Endothelial cell of umbilical vein (primary cell): ENCODE measurements around the gene SLC7A6OS. TPM values are rescaled to one million over a fixed set of nuclear protein-coding genes. Genes with fewer than 3 reads are reported as not detected.

Experiments
- BruUV-seq: library from RNA; stranded (reverse); fragments of 400-500 nt; replicated peaks from 2 replicates; lab custom pipeline; 2021; lab: Mats Ljungman, UMichigan
- CTCF ChIA-PET: fragments of 300-600, 350-600 bp; sonication (Branson Sonifier 250); formaldehyde crosslinking; loops from one replicate; lab custom pipeline; 2021; ENCODE audit warnings: antibody characterized with exemption, inconsistent platforms; lab: Charles Lee
- POLR2A ChIA-PET: fragments of 300-600, 350-600 bp; sonication (Branson Sonifier 250); formaldehyde crosslinking; loops from one replicate; lab custom pipeline; 2021; ENCODE audit warnings: antibody characterized with exemption, inconsistent platforms; lab: Charles Lee
- DNase-seq: peaks from one replicate; pipeline ENCODE4 v3.0.0-alpha.2; 2011; ENCODE audit warnings: low read depth, low spot score
- FAIRE-seq: peaks from 2 replicates; lab custom pipeline; 2011; peaks lifted over from hg19 to GRCh38; lab: Jason Lieb, UNC
- H2AFZ ChIP-seq: 2 replicates; pipeline ENCODE4 v1.6.0; 2012; ENCODE audit warnings: low read depth, low read length, control low read depth, inconsistent platforms
- H3K27ac ChIP-seq: 2 replicates; pipeline ENCODE4 v1.5.1; 2011; ENCODE audit warnings: low read depth, mild to moderate bottlenecking, control low read depth, low read length, moderate library complexity; ENCODE audit not compliant: insufficient read depth
- H3K27me3 ChIP-seq, 2 experiments: 2 replicates each; pipeline versions ENCODE4 v1.6.0 to v1.6.1; 2011; ENCODE audit warnings: low read length in 2 of 2, mixed read lengths in 1 of 2; ENCODE audit not compliant: control insufficient read depth in 2 of 2, insufficient read depth in 2 of 2
- H3K36me3 ChIP-seq, 2 experiments: 2 replicates in 1 of 2; 3 replicates in 1 of 2; pipeline ENCODE4 v1.5.1; 2011; ENCODE audit warnings: low read length in 2 of 2, mild to moderate bottlenecking in 1 of 2, moderate library complexity in 1 of 2; ENCODE audit not compliant: control insufficient read depth in 2 of 2, insufficient read depth in 2 of 2; ENCODE audit errors: extremely low read depth in 1 of 2
- H3K4me1 ChIP-seq: 3 replicates; pipeline ENCODE4 v1.5.1; 2011; ENCODE audit warnings: mild to moderate bottlenecking, low read length; ENCODE audit not compliant: control insufficient read depth, insufficient read depth; ENCODE audit errors: extremely low read depth
- H3K4me2 ChIP-seq: 2 replicates; pipeline ENCODE4 v1.6.1; 2011; ENCODE audit warnings: low read length, control low read depth, mixed read lengths; ENCODE audit not compliant: insufficient read depth
- H3K4me3 ChIP-seq, 3 experiments: fragments of 200-600 bp in 1 of 3; sonication (generic), shearing (Covaris generic) in 1 of 3; replicated peaks in 1 of 3; 2 replicates each; pipeline ENCODE4 v1.5.1; 2011 to 2016; ENCODE audit warnings: control low read depth in 3 of 3, low read length in 3 of 3, mild to moderate bottlenecking in 2 of 3, inconsistent platforms in 1 of 3, low read depth in 1 of 3, moderate library complexity in 1 of 3; ENCODE audit not compliant: insufficient read depth in 1 of 3
- H3K79me2 ChIP-seq: 2 replicates; pipeline ENCODE4 v1.6.0; 2012; ENCODE audit warnings: low read length, inconsistent platforms; ENCODE audit not compliant: control insufficient read depth, insufficient read depth
- H3K9ac ChIP-seq: replicated peaks from 2 replicates; pipeline ENCODE3; 2011; ENCODE audit warnings: low read length, control low read depth; ENCODE audit not compliant: insufficient read depth; ENCODE audit errors: extremely low read depth
- H3K9me1 ChIP-seq: replicated peaks from 3 replicates; pipeline ENCODE4 v1.6.0; 2011; ENCODE audit warnings: mild to moderate bottlenecking, low read length; ENCODE audit not compliant: control insufficient read depth, insufficient read depth; ENCODE audit errors: extremely low read depth
- H3K9me3 ChIP-seq: replicated peaks from 2 replicates; pipeline ENCODE4 v1.5.1; 2012; ENCODE audit warnings: low read length, inconsistent platforms; ENCODE audit not compliant: control insufficient read depth, insufficient read depth
- H4K20me1 ChIP-seq: replicated peaks from 2 replicates; pipeline ENCODE3; 2011; ENCODE audit warnings: mild to moderate bottlenecking, low read length; ENCODE audit not compliant: control insufficient read depth, insufficient read depth; ENCODE audit errors: extremely low read depth
- POLR2A ChIP-seq: IDR thresholded peaks from 2 replicates; pipeline ENCODE4 v1.6.1; 2012; ENCODE audit warnings: low read depth, mild to moderate bottlenecking, control low read depth, low read length
- POLR2AphosphoS5 ChIP-seq: IDR thresholded peaks from 2 replicates; pipeline ENCODE4 v1.6.1; 2012; ENCODE audit warnings: low read depth, mild to moderate bottlenecking, control low read depth, low read length, moderate library complexity; ENCODE audit not compliant: insufficient read depth
- dilution Hi-C: fragments of 300-500 bp; cut with MboI; formaldehyde crosslinking; loops from one replicate; pipeline ENCODE4 v1.15.0; 2019; ENCODE audit warnings: low sequenced_read_pairs; ENCODE audit not compliant: extremely low pct_ligation_motif_present
- intact Hi-C: fragments of 100-400 bp; cut with micrococcal nuclease; formaldehyde crosslinking; loops from one replicate; pipeline ENCODE4 v1.10.0; 2022
- polyA plus RNA-seq, 4 experiments: library from polyadenylated mRNA; depleted of rRNA in 3 of 4; stranded (reverse) in 3 of 4; unstranded in 1 of 4; fragments of >200 nt; gene quantifications; 2 replicates each; pipeline versions ENCODE4 v1.2.1 to v1.2.3, GENCODE V29; 2011 to 2012; ENCODE audit warnings: missing spikeins in 1 of 4
- total RNA-seq: library from RNA; stranded (reverse); gene quantifications from 2 replicates; pipeline ENCODE4 v1.2.3, GENCODE V29; 2021
- TF ChIP-seq, protein P1 (sequence below), 2 donors: IDR thresholded peaks; 1 replicate in 1 of 2; 2 replicates in 1 of 2; pipeline ENCODE4 v1.5.1; 2011; ENCODE audit warnings: low read length in 2 of 2, mild to moderate bottlenecking in 2 of 2, moderate library complexity in 2 of 2, control low read depth in 1 of 2, inconsistent platforms in 1 of 2, low read depth in 1 of 2; ENCODE audit not compliant: insufficient read depth in 1 of 2; ENCODE audit errors: extremely low read depth in 1 of 2

SLC7A6OS gene
- total and polyA plus RNA-seq, 2 donors (not counting 3 experiments of a cell fraction or from before 2014, with no cell fraction given) = 8.3 to 22.9 TPM

DNA sequence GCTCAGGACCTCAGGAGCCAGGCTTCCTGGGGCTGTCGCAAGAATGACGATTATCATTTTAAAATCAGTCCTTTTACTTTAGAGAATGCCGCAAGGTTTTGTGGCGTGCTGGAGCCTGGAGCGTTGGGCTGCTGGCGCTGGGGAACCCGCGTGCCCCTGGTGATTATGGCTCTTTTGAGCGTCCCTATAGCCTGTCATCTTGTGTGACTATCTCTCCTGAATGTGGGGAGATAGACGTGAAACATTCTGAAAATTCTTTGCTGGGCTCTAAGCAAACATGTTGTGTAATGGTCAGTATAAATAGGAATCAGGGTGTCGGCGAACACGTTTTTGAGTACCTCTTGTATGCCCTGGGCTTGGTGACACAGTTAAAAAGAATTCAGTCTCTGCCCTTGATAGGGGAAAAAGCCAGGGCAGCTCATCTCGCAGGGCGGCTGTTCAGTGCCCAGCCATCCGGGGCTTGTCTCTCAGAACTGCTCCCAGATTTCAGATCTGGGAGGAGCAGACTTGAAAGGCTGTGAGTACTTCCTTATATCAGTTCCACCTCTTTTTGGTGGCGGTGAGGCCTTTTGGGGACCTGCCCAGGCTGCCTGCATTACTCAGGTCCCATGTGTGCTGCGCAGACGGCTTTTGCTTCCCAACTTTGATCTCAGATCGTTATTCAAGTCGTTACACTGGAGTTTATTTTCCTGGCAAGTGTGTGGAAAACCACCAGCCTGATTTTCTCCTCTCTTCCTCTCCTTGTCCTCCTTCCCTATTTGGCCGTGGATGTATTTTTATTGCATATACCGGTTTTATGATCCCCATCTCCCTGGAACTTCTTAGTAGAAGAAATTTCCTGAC, 45.4 kb downstream of the SLC7A6OS start:
- peak overlapping the region; percentile 91 for H3K27ac ChIP-seq
- FAIRE-seq (peak; percentile 90), DNase-seq (peak; percentile 60)
- H3K9me3 ChIP-seq = no peaks in the 10 kb centered on the region
- peak overlapping the region; percentile 73 for H2AFZ ChIP-seq
- dilution Hi-C loops (no loop called here), intact Hi-C loops (loop anchor here (1.0 to 2.0 kb wide), 2 partner anchors 20 to 45 kb away; partner anchors contain the start of genes PLA2G15 and SLC7A6OS)
- peak overlapping the region; percentile 44 to 69 (median 66) for H3K4me3 ChIP-seq
- ChIA-PET POLR2A (interaction anchor here (1.5 to 1.9 kb wide), 2 partner anchors 25 to 60 kb away, joined by 3 to 9 read pairs; no protein-coding TSS in a partner anchor), CTCF (interaction anchor here (1.6 to 6.3 kb wide), 8 partner anchors 14 to 64 kb away, joined by 9 to 212 read pairs (median 66); partner anchors contain the start of genes PLA2G15, PRMT7 and SLC7A6OS)
- no peaks in the 10 kb centered on the region for H4K20me1 ChIP-seq
- peak; percentile 57 for TF ChIP-seq POLR2A
- TF ChIP-seq POLR2AphosphoS5 = peak; percentile 29
- TF ChIP-seq, protein P1, sequence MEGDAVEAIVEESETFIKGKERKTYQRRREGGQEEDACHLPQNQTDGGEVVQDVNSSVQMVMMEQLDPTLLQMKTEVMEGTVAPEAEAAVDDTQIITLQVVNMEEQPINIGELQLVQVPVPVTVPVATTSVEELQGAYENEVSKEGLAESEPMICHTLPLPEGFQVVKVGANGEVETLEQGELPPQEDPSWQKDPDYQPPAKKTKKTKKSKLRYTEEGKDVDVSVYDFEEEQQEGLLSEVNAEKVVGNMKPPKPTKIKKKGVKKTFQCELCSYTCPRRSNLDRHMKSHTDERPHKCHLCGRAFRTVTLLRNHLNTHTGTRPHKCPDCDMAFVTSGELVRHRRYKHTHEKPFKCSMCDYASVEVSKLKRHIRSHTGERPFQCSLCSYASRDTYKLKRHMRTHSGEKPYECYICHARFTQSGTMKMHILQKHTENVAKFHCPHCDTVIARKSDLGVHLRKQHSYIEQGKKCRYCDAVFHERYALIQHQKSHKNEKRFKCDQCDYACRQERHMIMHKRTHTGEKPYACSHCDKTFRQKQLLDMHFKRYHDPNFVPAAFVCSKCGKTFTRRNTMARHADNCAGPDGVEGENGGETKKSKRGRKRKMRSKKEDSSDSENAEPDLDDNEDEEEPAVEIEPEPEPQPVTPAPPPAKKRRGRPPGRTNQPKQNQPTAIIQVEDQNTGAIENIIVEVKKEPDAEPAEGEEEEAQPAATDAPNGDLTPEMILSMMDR (IDR thresholded peaks at IDR 0.05; ENCODE audit: extremely low read depth in 1 of 2, insufficient read depth in 1 of 2, low read depth in 1 of 2, low read length in 2 of 2) = no peak
- BruUV-seq = TSS peak; percentile 36
- peak overlapping the region; percentile 91 for H3K9ac ChIP-seq
- peaks cover 0 to 4% of the 10 kb centered on the region in 2 experiments for H3K36me3 ChIP-seq
- H3K9me1 ChIP-seq = no peaks in the 10 kb centered on the region
- H3K4me2 ChIP-seq = peak overlapping the region; percentile 79
- H3K4me1 ChIP-seq = peaks cover 25% of the 10 kb centered on the region
- H3K79me2 ChIP-seq = peaks cover 58% of the 10 kb centered on the region
- H3K27me3 ChIP-seq = no peaks in the 10 kb centered on the region
